ENCODE data around the gene CEP78. TPM values are rescaled to one million over a fixed set of nuclear protein-coding genes. Genes with fewer than 3 reads are reported as not detected.

CEP78 gene
- total RNA-seq, 1 experiment from 2014 or later: 48.1 TPM

- Histone ChIP-seq H3K9me3 (ENCODE audit: control insufficient read depth in 1 of 2, insufficient read depth in 1 of 2, low read depth in 1 of 2, low read length in 2 of 2) (no peaks in the 10 kb centered on the region), H3K79me2 (ENCODE audit: insufficient read depth, low read length) (peaks cover 30% of the 10 kb centered on the region), H3K9ac (ENCODE audit: low read length) (no peak overlapping the region), H3K4me1 (ENCODE audit: control insufficient read depth in 1 of 2, insufficient read depth in 2 of 2, low read length in 2 of 2) (peaks cover 17 to 21% of the 10 kb centered on the region in 2 experiments; a peak in 3 of 4 replicates), H3K4me3 (replicated peaks in 1 of 2; ENCODE audit: low read depth in 1 of 2, low read length in 2 of 2) (no peak overlapping the region), H3K4me2 (ENCODE audit: low read length) (no peak overlapping the region), H4K20me1 (ENCODE audit: insufficient read depth) (no peaks in the 10 kb centered on the region), H3K9me2 (ENCODE audit: insufficient read depth) (no peaks in the 10 kb centered on the region), H3K27me3 (ENCODE audit: insufficient read depth, low read length) (no peaks in the 10 kb centered on the region), H3K27ac (ENCODE audit: low read depth, low read length) (no peak overlapping the region), H3K36me3 (ENCODE audit: control insufficient read depth in 1 of 2, insufficient read depth in 2 of 2, low read length in 2 of 2) (no peaks in the 10 kb centered on the region), H2AFZ (ENCODE audit: low read depth, low read length, poor library complexity, severe bottlenecking) (no peak overlapping the region)
- intact Hi-C loops (cut with micrococcal nuclease): no loop called here
- DNase-seq (ENCODE audit: low read depth, low spot score) (no peak), ATAC-seq (no peak)
- BruUV-seq (replicated peaks): no TSS peak
- RAD21 ChIA-PET (ENCODE audit: low non-redundant PET in 1 of 2, low total read pairs in 2 of 2, uncharacterized antibody in 2 of 2, unreplicated experiment in 2 of 2): no interaction called here
- no peak for TF ChIP-seq YY1 (IDR thresholded peaks at IDR 0.05; ENCODE audit: extremely low read depth, insufficient replicate concordance, low read depth, low read length)
- TF ChIP-seq POLR2AphosphoS5 (IDR thresholded peaks at IDR 0.05; ENCODE audit: low read depth, low read length): no peak
- TF ChIP-seq TCF7L2 (IDR thresholded peaks at IDR 0.05; ENCODE audit: borderline replicate concordance, extremely low read depth, insufficient read depth, insufficient read length): no peak
- TF ChIP-seq MAX (IDR thresholded peaks at IDR 0.05): no peak
- TF ChIP-seq EGR1 (IDR thresholded peaks at IDR 0.05; ENCODE audit: low read depth): no peak
- TF ChIP-seq ZFX (IDR thresholded peaks at IDR 0.05): no peak
- TF ChIP-seq ELF1 (IDR thresholded peaks at IDR 0.05; ENCODE audit: borderline replicate concordance, low read depth): no peak
- no peak for TF ChIP-seq ATF3 (IDR thresholded peaks at IDR 0.05)
- TF ChIP-seq SP1 (IDR thresholded peaks at IDR 0.05; ENCODE audit: low read depth): no peak
- no peak for TF ChIP-seq SIN3A (IDR thresholded peaks at IDR 0.05; ENCODE audit: low read depth)
- no peak for TF ChIP-seq RAD21 (IDR thresholded peaks at IDR 0.05; ENCODE audit: low read depth)
- TF ChIP-seq EZH2phosphoT487 (IDR thresholded peaks at IDR 0.05; ENCODE audit: borderline replicate concordance): no peak
- no peak for TF ChIP-seq CEBPB (IDR thresholded peaks at IDR 0.05; ENCODE audit: low read depth)
- no peak for TF ChIP-seq JUND (IDR thresholded peaks at IDR 0.05)
- POLR2A ChIA-PET: no interaction called here
- CTCF ChIA-PET: interaction anchor here (1.2 kb wide), 1 partner anchor 27 kb away, joined by 3 read pairs; no protein-coding TSS in a partner anchor
Measured at GRCh38 chr9:78295177-78295575, 59.3 kb downstream of the CEP78 start.
